ENCODE data around the gene PDE6C. TPM values are rescaled to one million over a fixed set of nuclear protein-coding genes. Genes with fewer than 3 reads are reported as not detected.

The PDE6C gene
- polyA plus RNA-seq, 1 experiment: not detected

- CTCF ChIA-PET: interaction anchor here (1.7 kb wide), 1 partner anchor 11 kb away, joined by 4 read pairs; no protein-coding TSS in a partner anchor
- DNase-seq (ENCODE audit: low read depth): no peak
Observed at GRCh38 chr10:93656155-93656554, 43.8 kb downstream of the PDE6C start.

GRCh38 chr10:93657757-93658156, 45.4 kb downstream of the PDE6C start:
- DNase-seq (ENCODE audit: low read depth): no peak
- H3K36me3 ChIP-seq (ENCODE audit: control insufficient read depth, insufficient read depth, low read length): no peaks in the 10 kb centered on the region
- no peaks in the 10 kb centered on the region for H3K27me3 ChIP-seq (ENCODE audit: control insufficient read depth, insufficient read depth, low read length)
- ChIA-PET CTCF (interaction anchor here (0.9 kb wide), 1 partner anchor 14 kb away, joined by 4 read pairs; no protein-coding TSS in a partner anchor), POLR2A (no interaction called here)
- H3K4me3 ChIP-seq (ENCODE audit: low read depth, low read length): no peak overlapping the region
- no peak for TF ChIP-seq CTCF (IDR thresholded peaks at IDR 0.05; ENCODE audit: insufficient read depth, low read depth, low read length)

More at GRCh38 chr10:93656155-93656554, 43.8 kb downstream of the PDE6C start:
- POLR2A ChIA-PET: no interaction called here
- H3K27me3 ChIP-seq (ENCODE audit: control insufficient read depth, insufficient read depth, low read length): no peaks in the 10 kb centered on the region
- no peaks in the 10 kb centered on the region for H3K36me3 ChIP-seq (ENCODE audit: control insufficient read depth, insufficient read depth, low read length)
- TF ChIP-seq CTCF (IDR thresholded peaks at IDR 0.05; ENCODE audit: insufficient read depth, low read depth, low read length): no peak
- H3K4me3 ChIP-seq (ENCODE audit: low read depth, low read length): no peak overlapping the region

DNA sequence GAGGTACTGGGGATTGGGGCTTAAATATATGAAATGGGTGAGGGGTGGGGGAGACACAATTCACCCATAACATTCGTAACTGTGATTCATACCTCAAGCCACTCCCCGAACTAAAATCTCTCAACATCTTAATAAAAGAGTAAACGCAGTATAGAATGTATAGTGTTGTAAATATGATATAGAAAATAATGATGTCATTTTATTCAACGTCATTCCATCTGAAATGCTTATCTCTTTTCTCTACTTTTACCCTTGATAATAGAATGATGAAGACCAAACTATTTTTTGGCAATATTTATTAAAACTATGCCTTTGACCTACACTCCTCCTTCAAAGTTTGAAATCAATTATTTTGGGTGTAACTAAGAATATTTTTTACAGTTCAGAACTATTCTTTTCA, 53.7 kb downstream of the PDE6C start:
- Histone ChIP-seq H3K36me3 (ENCODE audit: control insufficient read depth, insufficient read depth, low read length) (peaks cover 2% of the 10 kb centered on the region), H3K4me3 (ENCODE audit: low read depth, low read length) (no peak overlapping the region), H3K27me3 (ENCODE audit: control insufficient read depth, insufficient read depth, low read length) (no peaks in the 10 kb centered on the region)
- ChIA-PET POLR2A (no interaction called here), CTCF (no interaction called here)
- no peak for TF ChIP-seq CTCF (IDR thresholded peaks at IDR 0.05; ENCODE audit: insufficient read depth, low read depth, low read length)
- no peak for DNase-seq (ENCODE audit: low read depth)

- no peaks in the 10 kb centered on the region for H3K27me3 ChIP-seq (ENCODE audit: control insufficient read depth, insufficient read depth, low read length)
- H3K36me3 ChIP-seq (ENCODE audit: control insufficient read depth, insufficient read depth, low read length): peaks cover 2% of the 10 kb centered on the region
- TF ChIP-seq CTCF (IDR thresholded peaks at IDR 0.05; ENCODE audit: insufficient read depth, low read depth, low read length): no peak
- H3K4me3 ChIP-seq (ENCODE audit: low read depth, low read length): no peak overlapping the region
- ChIA-PET CTCF (no interaction called here), POLR2A (no interaction called here)
- no peak for DNase-seq (ENCODE audit: low read depth)
Observed at GRCh38 chr10:93667795-93668194, 55.5 kb downstream of the PDE6C start.

DNA sequence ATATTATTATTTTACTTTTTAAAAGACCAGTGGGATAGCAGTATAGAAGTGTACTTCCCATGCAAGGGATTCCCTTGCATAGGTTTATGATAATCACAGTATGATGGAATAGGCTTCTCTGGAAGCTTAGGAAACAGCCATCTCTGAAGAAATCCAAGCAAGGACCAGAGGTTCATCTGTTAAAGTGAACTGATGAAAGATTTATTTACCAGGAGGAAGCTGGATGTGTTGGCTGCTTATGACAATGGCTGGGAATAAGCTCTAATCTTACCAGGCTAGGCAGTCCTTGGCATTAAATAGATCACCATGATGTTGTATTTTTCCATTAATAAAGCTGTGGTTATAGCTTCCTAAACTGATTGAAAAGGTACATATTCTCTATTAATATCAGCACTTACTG, 58.0 kb downstream of the PDE6C start:
- DNase-seq (ENCODE audit: low read depth): no peak
- ChIA-PET POLR2A (no interaction called here), CTCF (interaction anchor here (1.0 to 1.2 kb wide), 3 partner anchors 9 to 116 kb away, joined by 3 to 6 read pairs (median 3); no protein-coding TSS in a partner anchor)
- Histone ChIP-seq H3K36me3 (ENCODE audit: control insufficient read depth, insufficient read depth, low read length) (peaks cover 3% of the 10 kb centered on the region), H3K4me3 (ENCODE audit: low read depth, low read length) (no peak overlapping the region), H3K27me3 (ENCODE audit: control insufficient read depth, insufficient read depth, low read length) (no peaks in the 10 kb centered on the region)
- no peak for TF ChIP-seq CTCF (IDR thresholded peaks at IDR 0.05; ENCODE audit: insufficient read depth, low read depth, low read length)

Data from BJ (cell line).